Activated CD8-positive, alpha-beta memory T cell treated with anti-CD3 and anti-CD28 coated beads, Interleukin-2, amount 50 U/mL, for 1 hour (primary cell): Measurements from ENCODE around the gene EPHX1.

Experiments used
- DNase-seq: peaks from one replicate; pipeline ENCODE4 v3.0.0-alpha.2; 2020; ENCODE audit errors: extremely low read depth

EPHX1 gene

GRCh38 chr1:225861834-225862580, 52.1 kb downstream of the EPHX1 start:
- DNase-seq, result no peak

GRCh38 chr1:225862581-225862950, 52.6 kb downstream of the EPHX1 start:
- DNase-seq, result no peak

- DNase-seq, result no peak
Observed at GRCh38 chr1:225863167-225863566, 53.2 kb downstream of the EPHX1 start.

GRCh38 chr1:225865514-225865913, 55.6 kb downstream of the EPHX1 start:
- DNase-seq, result no peak

GRCh38 chr1:225866061-225866837, 56.3 kb downstream of the EPHX1 start:
- DNase-seq, result peak; percentile 73

- DNase-seq, result no peak
Observed at GRCh38 chr1:225866981-225867380, 57.1 kb downstream of the EPHX1 start.

GRCh38 chr1:225868631-225869330, 58.9 kb downstream of the EPHX1 start:
- DNase-seq, result no peak

- DNase-seq, result no peak
Observed at GRCh38 chr1:225870911-225871310, 61.0 kb downstream of the EPHX1 start.

GRCh38 chr1:225871359-225872074, 61.6 kb downstream of the EPHX1 start:
- no peak for DNase-seq

- DNase-seq, result no peak
Observed at GRCh38 chr1:225872075-225872430, 62.1 kb downstream of the EPHX1 start.

GRCh38 chr1:225873281-225873850, 63.4 kb downstream of the EPHX1 start:
- no peak for DNase-seq

GRCh38 chr1:225874431-225874830, 64.5 kb downstream of the EPHX1 start:
- DNase-seq, result no peak

- DNase-seq, result no peak
Observed at GRCh38 chr1:225875044-225875815, 65.3 kb downstream of the EPHX1 start.

GRCh38 chr1:225876900-225877510, 67.1 kb downstream of the EPHX1 start:
- DNase-seq, result no peak

GRCh38 chr1:225877580-225877979, 67.7 kb downstream of the EPHX1 start:
- no peak for DNase-seq

- DNase-seq, result no peak
Observed at GRCh38 chr1:225878282-225878681, 68.4 kb downstream of the EPHX1 start.

GRCh38 chr1:225879521-225880221, 69.7 kb downstream of the EPHX1 start:
- DNase-seq, result no peak

- DNase-seq, result no peak
Observed at GRCh38 chr1:225880222-225880588, 70.3 kb downstream of the EPHX1 start.

- no peak for DNase-seq
Observed at GRCh38 chr1:225880636-225881035, 70.7 kb downstream of the EPHX1 start.
